ENCODE results near the gene SKP1.

Gene SKP1

DNA sequence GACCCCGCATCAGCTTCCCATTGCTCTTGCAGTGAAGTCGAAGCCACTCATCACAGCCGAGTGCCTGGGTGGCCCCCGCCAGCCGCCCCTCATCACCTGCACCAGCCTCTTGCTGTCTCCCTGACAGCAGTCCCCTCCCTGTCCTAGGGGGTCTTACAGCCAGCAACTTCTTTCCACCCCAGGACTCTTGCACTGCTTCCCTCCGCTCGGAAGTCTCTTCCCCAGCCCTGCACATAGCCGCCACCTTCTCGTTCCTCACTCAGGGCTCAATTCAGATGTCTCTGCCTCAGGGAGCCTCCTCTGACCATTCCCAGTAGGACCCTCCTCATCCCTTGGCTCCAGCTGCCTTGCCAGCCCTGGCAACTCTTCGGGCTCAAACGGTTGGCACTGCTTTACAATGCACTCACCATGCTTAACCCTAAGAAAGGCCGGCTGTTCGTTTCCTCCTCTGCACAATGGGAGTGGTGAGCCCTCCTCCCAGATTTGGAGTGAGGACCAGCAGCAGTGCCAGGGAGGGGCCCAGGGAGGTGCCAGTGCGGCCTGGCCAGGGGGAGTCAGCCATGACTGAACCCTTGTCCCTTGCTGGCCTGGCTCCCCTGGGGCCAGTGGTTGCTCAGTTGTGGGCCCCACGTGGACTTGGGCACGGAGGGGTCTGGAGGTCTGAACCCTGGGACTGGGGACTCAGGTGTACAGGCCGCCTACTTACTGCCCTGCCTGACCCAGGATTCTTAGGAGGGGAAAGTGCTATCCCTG is 56.2 kb downstream of the SKP1 start:
- no peak overlapping the region for H4K91ac ChIP-seq (ENCODE audit: low read depth, low read length, poor library complexity)
- H2BK5ac ChIP-seq (ENCODE audit: low read length), result no peak overlapping the region
- H3K4me1 ChIP-seq (ENCODE audit: control insufficient read depth in 2 of 2, insufficient read depth in 1 of 2, low read depth in 1 of 2, low read length in 2 of 2), result peaks cover 0 to 4% of the 10 kb centered on the region in 2 donors
- no peak overlapping the region for H2BK12ac ChIP-seq (ENCODE audit: low read length)
- no peak overlapping the region for H2AFZ ChIP-seq (ENCODE audit: low read length)
- no peak overlapping the region for H3K9ac ChIP-seq (ENCODE audit: low read depth, low read length, poor library complexity)
- no peaks in the 10 kb centered on the region for H3K79me1 ChIP-seq (ENCODE audit: low read depth, low read length)
- no peak overlapping the region for H3K27ac ChIP-seq (replicated peaks; ENCODE audit: low read length)
- WGBS, 2 donors (ENCODE audit: extremely low coverage in 2 of 2, insufficient read length in 2 of 2, insufficient replicate concordance in 1 of 2), result no CpG with 5 or more reads among the region's 17 CpGs
- H3K23ac ChIP-seq (ENCODE audit: low read depth, low read length, poor library complexity), result peak overlapping the region; percentile 57
- peaks cover 0 to 1% of the 10 kb centered on the region in 2 donors for H3K9me3 ChIP-seq (replicated peaks in 1 of 2; ENCODE audit: control insufficient read depth in 2 of 2, insufficient read depth in 1 of 2, low read depth in 1 of 2, low read length in 2 of 2)
- DNase-seq (ENCODE audit: low spot score), result no peak
- H3K27me3 ChIP-seq (ENCODE audit: control insufficient read depth in 3 of 3, insufficient read depth in 3 of 3, low read depth in 1 of 3, low read length in 3 of 3), result peaks cover 0 to 10% (median 0%) of the 10 kb centered on the region in 3 experiments
- no peak overlapping the region for H2BK15ac ChIP-seq (ENCODE audit: low read length)
- H3K4me2 ChIP-seq (ENCODE audit: insufficient read depth, low read length, poor library complexity, severe bottlenecking), result no peak overlapping the region
- no peak overlapping the region for H4K8ac ChIP-seq (ENCODE audit: low read depth, low read length)
- H2BK120ac ChIP-seq (ENCODE audit: low read depth, low read length), result no peak overlapping the region
- no peak overlapping the region for H3K18ac ChIP-seq (ENCODE audit: low read length)
- H3K36me3 ChIP-seq (replicated peaks in 1 of 2; ENCODE audit: control insufficient read depth in 2 of 2, insufficient read depth in 2 of 2, low read length in 2 of 2), result peaks cover 0 to 1% of the 10 kb centered on the region in 2 donors
- no peak overlapping the region for H3K4ac ChIP-seq (ENCODE audit: low read length)
- H2AK5ac ChIP-seq (ENCODE audit: low read depth, low read length), result no peak overlapping the region
- peak overlapping the region in 1 of 2 donors; percentile 24 for H3K4me3 ChIP-seq (ENCODE audit: low read length in 2 of 2)
- no peak overlapping the region for H3K14ac ChIP-seq (ENCODE audit: low read length)

DNA sequence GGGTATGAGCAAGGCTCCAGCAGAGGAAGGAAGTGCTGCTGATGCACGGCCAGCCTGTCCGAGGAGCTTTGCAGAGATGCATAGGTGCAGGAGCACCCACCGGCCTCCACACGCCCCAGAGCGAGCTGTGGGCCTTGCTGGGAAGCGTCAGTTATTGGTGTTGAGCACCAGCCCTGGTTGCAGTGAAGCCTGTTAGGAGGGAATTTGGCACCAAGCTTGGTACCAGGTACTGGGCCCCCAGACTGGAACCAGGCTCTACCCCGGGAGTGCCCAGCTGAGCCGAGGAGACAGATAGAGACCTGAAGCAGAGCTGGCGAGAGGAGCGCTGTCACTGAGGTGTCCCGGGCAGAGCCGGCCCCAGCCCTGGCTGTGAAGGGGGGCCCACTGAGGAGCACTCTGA is 57.0 kb downstream of the SKP1 start:
- Histone ChIP-seq H3K9ac (ENCODE audit: low read depth, low read length, poor library complexity) (no peak overlapping the region), H3K4ac (ENCODE audit: low read length) (no peak overlapping the region), H3K14ac (ENCODE audit: low read length) (no peak overlapping the region), H3K4me3 (ENCODE audit: low read length in 2 of 2) (no peak overlapping the region), H2BK12ac (ENCODE audit: low read length) (no peak overlapping the region), H2AFZ (ENCODE audit: low read length) (no peak overlapping the region), H4K91ac (ENCODE audit: low read depth, low read length, poor library complexity) (no peak overlapping the region), H3K23ac (ENCODE audit: low read depth, low read length, poor library complexity) (no peak overlapping the region), H3K79me1 (ENCODE audit: low read depth, low read length) (no peaks in the 10 kb centered on the region), H3K18ac (ENCODE audit: low read length) (no peak overlapping the region), H2BK15ac (ENCODE audit: low read length) (no peak overlapping the region), H3K4me1 (ENCODE audit: control insufficient read depth in 2 of 2, insufficient read depth in 1 of 2, low read depth in 1 of 2, low read length in 2 of 2) (peaks cover 0 to 5% of the 10 kb centered on the region in 2 donors), H4K8ac (ENCODE audit: low read depth, low read length) (no peak overlapping the region), H2AK5ac (ENCODE audit: low read depth, low read length) (no peak overlapping the region), H3K4me2 (ENCODE audit: insufficient read depth, low read length, poor library complexity, severe bottlenecking) (no peak overlapping the region), H3K36me3 (replicated peaks in 1 of 2; ENCODE audit: control insufficient read depth in 2 of 2, insufficient read depth in 2 of 2, low read length in 2 of 2) (no peaks in the 10 kb centered on the region), H3K27ac (replicated peaks; ENCODE audit: low read length) (no peak overlapping the region), H3K27me3 (ENCODE audit: control insufficient read depth in 3 of 3, insufficient read depth in 3 of 3, low read depth in 1 of 3, low read length in 3 of 3) (peaks cover 0 to 10% (median 0%) of the 10 kb centered on the region in 3 experiments), H2BK120ac (ENCODE audit: low read depth, low read length) (no peak overlapping the region), H2BK5ac (ENCODE audit: low read length) (no peak overlapping the region), H3K9me3 (replicated peaks in 1 of 2; ENCODE audit: control insufficient read depth in 2 of 2, insufficient read depth in 1 of 2, low read depth in 1 of 2, low read length in 2 of 2) (no peaks in the 10 kb centered on the region)
- DNase-seq (ENCODE audit: low spot score), result no peak
- no CpG with 5 or more reads among the region's 12 CpGs for WGBS, 2 donors (ENCODE audit: extremely low coverage in 2 of 2, insufficient read length in 2 of 2, insufficient replicate concordance in 1 of 2)

DNA sequence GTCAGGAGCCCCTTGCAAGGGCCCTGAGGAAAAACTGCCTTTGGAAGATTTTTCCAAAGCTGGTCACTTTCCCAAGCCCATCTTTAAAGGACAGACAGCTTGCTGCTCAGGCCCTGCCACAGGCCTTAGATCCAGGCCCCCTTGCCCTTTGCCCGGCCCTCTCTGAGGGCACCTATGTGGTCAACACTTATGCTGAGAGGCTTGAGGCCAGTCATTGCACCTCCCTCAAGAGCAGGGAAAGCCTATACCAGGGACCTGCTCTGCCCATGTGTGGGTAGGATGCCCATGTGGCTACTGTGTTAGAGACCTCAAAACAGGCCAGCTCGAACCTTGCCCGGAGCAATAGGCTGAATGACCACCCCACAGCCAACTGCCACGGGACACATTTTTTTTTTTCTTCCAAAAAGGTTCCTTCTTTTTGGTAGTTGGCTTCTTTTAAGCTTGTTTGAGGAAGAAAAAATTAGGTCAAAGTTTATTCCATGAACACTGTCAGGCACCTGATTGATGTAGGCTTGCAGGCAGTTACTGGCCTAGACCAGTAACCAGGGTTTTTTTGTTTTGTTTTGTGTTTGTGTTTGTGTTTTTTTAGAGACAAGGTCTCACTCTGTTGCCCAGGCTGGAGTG is 58.4 kb downstream of the SKP1 start:
- H3K9me3 ChIP-seq (replicated peaks in 1 of 2; ENCODE audit: control insufficient read depth in 2 of 2, insufficient read depth in 1 of 2, low read depth in 1 of 2, low read length in 2 of 2), result no peaks in the 10 kb centered on the region
- H2BK15ac ChIP-seq (ENCODE audit: low read length), result no peak overlapping the region
- H3K4me3 ChIP-seq (ENCODE audit: low read length in 2 of 2), result no peak overlapping the region
- H3K4me1 ChIP-seq (ENCODE audit: control insufficient read depth in 2 of 2, insufficient read depth in 1 of 2, low read depth in 1 of 2, low read length in 2 of 2), result peaks cover 2 to 9% of the 10 kb centered on the region in 2 donors
- WGBS, 2 donors (ENCODE audit: extremely low coverage in 2 of 2, insufficient read length in 2 of 2, insufficient replicate concordance in 1 of 2), result no CpG with 5 or more reads among the region's 4 CpGs
- H2BK5ac ChIP-seq (ENCODE audit: low read length), result no peak overlapping the region
- no peak overlapping the region for H3K23ac ChIP-seq (ENCODE audit: low read depth, low read length, poor library complexity)
- no peak overlapping the region for H2BK12ac ChIP-seq (ENCODE audit: low read length)
- H2AFZ ChIP-seq (ENCODE audit: low read length), result no peak overlapping the region
- H4K91ac ChIP-seq (ENCODE audit: low read depth, low read length, poor library complexity), result no peak overlapping the region
- H3K4ac ChIP-seq (ENCODE audit: low read length), result no peak overlapping the region
- no peaks in the 10 kb centered on the region for H3K79me1 ChIP-seq (ENCODE audit: low read depth, low read length)
- no peak overlapping the region for H3K18ac ChIP-seq (ENCODE audit: low read length)
- no peak for DNase-seq (ENCODE audit: low spot score)
- H3K4me2 ChIP-seq (ENCODE audit: insufficient read depth, low read length, poor library complexity, severe bottlenecking), result no peak overlapping the region
- H3K36me3 ChIP-seq (replicated peaks in 1 of 2; ENCODE audit: control insufficient read depth in 2 of 2, insufficient read depth in 2 of 2, low read length in 2 of 2), result no peaks in the 10 kb centered on the region
- H2AK5ac ChIP-seq (ENCODE audit: low read depth, low read length), result no peak overlapping the region
- no peak overlapping the region for H3K27ac ChIP-seq (replicated peaks; ENCODE audit: low read length)
- no peak overlapping the region for H3K9ac ChIP-seq (ENCODE audit: low read depth, low read length, poor library complexity)
- no peak overlapping the region for H2BK120ac ChIP-seq (ENCODE audit: low read depth, low read length)
- H3K27me3 ChIP-seq (ENCODE audit: control insufficient read depth in 3 of 3, insufficient read depth in 3 of 3, low read depth in 1 of 3, low read length in 3 of 3), result peaks cover 5 to 20% (median 8%) of the 10 kb centered on the region in 3 experiments
- H4K8ac ChIP-seq (ENCODE audit: low read depth, low read length), result no peak overlapping the region
- no peak overlapping the region for H3K14ac ChIP-seq (ENCODE audit: low read length)
